Measurements from ENCODE around the gene MKKS. TPM values are rescaled to one million over a fixed set of nuclear protein-coding genes. Genes with fewer than 3 reads are reported as not detected.

Gene MKKS
- total and polyA plus RNA-seq, 2 of the 13 experiments (the other 11 are each of a cell fraction or from before 2014, with no cell fraction given), result 26.7 to 34.5 TPM

DNA sequence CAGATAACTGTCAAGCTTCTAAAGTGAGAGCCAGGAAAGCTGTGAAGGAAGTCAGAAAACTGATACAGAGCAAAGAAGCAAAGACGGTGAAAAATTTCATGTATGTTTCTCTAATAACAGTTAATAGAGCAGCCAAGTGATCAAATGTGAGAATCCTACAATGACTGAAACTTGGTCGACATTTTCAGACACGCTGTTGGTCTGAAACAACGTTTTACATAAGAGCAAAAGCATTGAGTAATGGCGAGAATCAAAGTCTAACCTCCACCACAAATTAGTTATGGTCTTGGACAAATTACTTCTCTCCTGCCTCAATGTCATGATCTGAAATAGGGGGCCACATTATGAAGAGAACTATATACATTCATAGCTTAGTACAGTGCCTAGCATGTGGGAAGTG lies 3.3 kb downstream of the MKKS start:
- Histone ChIP-seq H3K79me2 (ENCODE audit: insufficient read depth, low read length) (peaks cover 84% of the 10 kb centered on the region), H3K4me1 (ENCODE audit: insufficient read depth, low read length) (peaks cover 64% of the 10 kb centered on the region), H3K27me3 (ENCODE audit: control insufficient read depth in 1 of 2, insufficient read depth in 2 of 2, low read length in 2 of 2) (no peaks in the 10 kb centered on the region; a peak in 1 of 5 replicates), H2AFZ (ENCODE audit: low read length) (no peak overlapping the region), H3K9ac (ENCODE audit: insufficient read depth, low read depth, low read length) (no peak overlapping the region), H3K36me3 (replicated peaks in 1 of 2; ENCODE audit: control insufficient read depth in 1 of 2, insufficient read depth in 2 of 2, low read length in 2 of 2) (peaks cover 4 to 15% of the 10 kb centered on the region in 2 experiments; a peak in 3 of 5 replicates), H3K4me2 (ENCODE audit: low read depth, low read length) (peak overlapping the region; percentile 25), H3K4me3 (replicated peaks in 1 of 3; ENCODE audit: insufficient read depth in 1 of 3, low read depth in 2 of 3, low read length in 3 of 3) (no peak overlapping the region), H3K9me3 (ENCODE audit: low read length) (no peaks in the 10 kb centered on the region), H3K27ac (ENCODE audit: extremely low read length, insufficient read depth, low read length) (peak overlapping the region; percentile 62), H4K20me1 (ENCODE audit: insufficient read depth, low read length) (peaks cover 23% of the 10 kb centered on the region)
- DNase-seq (ENCODE audit: low spot score), result no peak
- intact Hi-C loops (cut with micrococcal nuclease; ENCODE audit: unreplicated experiment) (loop anchor here (10.0 kb wide), 2 partner anchors 204 to 844 kb away; no protein-coding TSS in a partner anchor), in situ Hi-C loops (cut with HindIII; ENCODE audit: extremely low pct_ligation_motif_present, low pct_unique_long_range_greater_than_20kb) (loop anchor here (5.0 to 25.0 kb wide), 3 partner anchors 112 to 1107 kb away; no protein-coding TSS in a partner anchor)
- ChIA-PET CTCF (ENCODE audit: low intra/inter-chr PET ratio, low total read pairs) (no interaction called here), POLR2A (interaction anchor here (1.8 kb wide), 1 partner anchor 114 kb away, joined by 4 read pairs; no protein-coding TSS in a partner anchor)
- 88% methylated on average over 5 of the region's 5 CpGs for WGBS (ENCODE audit: low lambda C conversion rate)
- FAIRE-seq, result no peak
- ATAC-seq, result no peak
- BruUV-seq (replicated peaks), result no TSS peak
- no peak for TF ChIP-seq ZNF205 (CRISPR knock-in tag; IDR thresholded peaks at IDR 0.05)
- no peak for TF ChIP-seq ZNF546 (CRISPR knock-in tag; conservative IDR thresholded peaks at IDR 0.05)
- TF ChIP-seq HNF4A (CRISPR knock-in tag; IDR thresholded peaks at IDR 0.05), result 0 out of 2 replicates have a peak, but pooled peaks have one; percentile 13
- TF ChIP-seq CSRNP1 (CRISPR knock-in tag; IDR thresholded peaks at IDR 0.05), result no peak
- no peak for TF ChIP-seq ZNF343 (CRISPR knock-in tag; IDR thresholded peaks at IDR 0.05)
- TF ChIP-seq, protein P1, sequence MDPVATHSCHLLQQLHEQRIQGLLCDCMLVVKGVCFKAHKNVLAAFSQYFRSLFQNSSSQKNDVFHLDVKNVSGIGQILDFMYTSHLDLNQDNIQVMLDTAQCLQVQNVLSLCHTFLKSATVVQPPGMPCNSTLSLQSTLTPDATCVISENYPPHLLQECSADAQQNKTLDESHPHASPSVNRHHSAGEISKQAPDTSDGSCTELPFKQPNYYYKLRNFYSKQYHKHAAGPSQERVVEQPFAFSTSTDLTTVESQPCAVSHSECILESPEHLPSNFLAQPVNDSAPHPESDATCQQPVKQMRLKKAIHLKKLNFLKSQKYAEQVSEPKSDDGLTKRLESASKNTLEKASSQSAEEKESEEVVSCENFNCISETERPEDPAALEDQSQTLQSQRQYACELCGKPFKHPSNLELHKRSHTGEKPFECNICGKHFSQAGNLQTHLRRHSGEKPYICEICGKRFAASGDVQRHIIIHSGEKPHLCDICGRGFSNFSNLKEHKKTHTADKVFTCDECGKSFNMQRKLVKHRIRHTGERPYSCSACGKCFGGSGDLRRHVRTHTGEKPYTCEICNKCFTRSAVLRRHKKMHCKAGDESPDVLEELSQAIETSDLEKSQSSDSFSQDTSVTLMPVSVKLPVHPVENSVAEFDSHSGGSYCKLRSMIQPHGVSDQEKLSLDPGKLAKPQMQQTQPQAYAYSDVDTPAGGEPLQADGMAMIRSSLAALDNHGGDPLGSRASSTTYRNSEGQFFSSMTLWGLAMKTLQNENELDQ (CRISPR knock-in tag; IDR thresholded peaks at IDR 0.05; ENCODE audit: borderline replicate concordance), result no peak
- TF ChIP-seq ZNF577 (CRISPR knock-in tag; IDR thresholded peaks at IDR 0.05; ENCODE audit: borderline replicate concordance, low read depth), result no peak
- TF ChIP-seq PHF5A (CRISPR knock-in tag; IDR thresholded peaks at IDR 0.05; ENCODE audit: low read depth, unreplicated experiment), result no peak
- TF ChIP-seq GTF2F1 (IDR thresholded peaks at IDR 0.05; ENCODE audit: low read length), result no peak
- TF ChIP-seq THRA (CRISPR knock-in tag; IDR thresholded peaks at IDR 0.05; ENCODE audit: borderline replicate concordance), result 0 out of 2 replicates have a peak, but pooled peaks have one; percentile 28
- 0 out of 2 replicates have a peak, but pooled peaks have one; percentile 7 for TF ChIP-seq HNF4G (IDR thresholded peaks at IDR 0.05; ENCODE audit: borderline replicate concordance, low read depth, low read length)
- no peak for TF ChIP-seq HNF4G (CRISPR knock-in tag; IDR thresholded peaks at IDR 0.05; ENCODE audit: borderline replicate concordance, low read depth)
- TF ChIP-seq, protein P2, sequence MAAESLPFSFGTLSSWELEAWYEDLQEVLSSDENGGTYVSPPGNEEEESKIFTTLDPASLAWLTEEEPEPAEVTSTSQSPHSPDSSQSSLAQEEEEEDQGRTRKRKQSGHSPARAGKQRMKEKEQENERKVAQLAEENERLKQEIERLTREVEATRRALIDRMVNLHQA (CRISPR knock-in tag; IDR thresholded peaks at IDR 0.05), result no peak
- no peak for TF ChIP-seq LBX2 (CRISPR knock-in tag; IDR thresholded peaks at IDR 0.05; ENCODE audit: borderline replicate concordance)
- TF ChIP-seq DR1 (CRISPR knock-in tag; IDR thresholded peaks at IDR 0.05), result no peak
- TF ChIP-seq ETV5 (CRISPR knock-in tag; IDR thresholded peaks at IDR 0.05; ENCODE audit: borderline replicate concordance), result no peak

All from HepG2 (cell line).